HK-2 (cell line): ENCODE results near the gene HHAT.
A peak's percentile ranks its signal among the peaks of the same experiment; 100 is the strongest.

Experiments
- DNase-seq: peaks from one replicate; pipeline ENCODE4 v3.0.0-alpha.2; 2018; ENCODE audit not compliant: unreplicated experiment

The HHAT gene

GRCh38 chr1:210483821-210484220, 155.1 kb downstream of the HHAT start:
- no peak for DNase-seq

- DNase-seq: no peak
These were observed 158.3 kb downstream of the HHAT start for GRCh38 chr1:210487021-210487420.

DNA sequence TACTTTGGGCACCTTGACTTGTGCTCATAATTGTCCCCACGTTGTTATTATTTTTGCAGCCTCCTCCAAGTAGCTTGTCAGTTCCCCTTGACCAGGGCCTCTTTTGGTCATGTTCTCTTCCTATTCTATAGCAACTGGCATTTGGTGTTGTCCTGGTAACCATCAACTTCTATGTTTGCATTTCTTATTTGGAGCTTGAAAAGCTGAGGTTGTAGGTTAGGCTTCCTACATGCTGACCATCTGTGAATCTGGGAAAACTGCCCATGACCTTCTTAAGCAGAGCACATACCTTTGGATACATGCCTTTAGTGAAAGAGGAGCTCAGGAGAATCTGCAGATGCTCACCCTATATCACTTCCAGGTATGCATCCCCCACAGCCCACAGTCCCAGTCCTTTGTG, 160.8 kb downstream of the HHAT start:
- DNase-seq: no peak

DNA sequence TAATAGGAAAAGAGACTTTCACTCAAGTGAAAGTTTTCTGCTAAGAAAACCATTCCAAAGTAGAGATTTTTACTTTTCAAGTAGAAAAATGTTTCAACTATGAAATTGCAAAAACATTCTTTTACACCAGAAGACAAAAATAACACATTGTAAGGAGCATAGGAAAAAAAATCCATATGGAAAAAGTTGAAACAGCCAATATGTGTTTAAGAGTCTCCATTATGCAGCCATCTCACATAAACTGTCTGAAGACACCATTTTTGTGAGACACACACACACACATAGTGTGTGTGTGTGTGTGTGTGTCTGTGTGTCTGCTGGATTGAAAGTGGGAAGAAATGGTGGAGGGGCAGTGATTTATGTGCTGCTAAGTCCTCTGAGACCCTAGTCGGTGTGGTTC, 162.1 kb downstream of the HHAT start:
- DNase-seq: no peak

DNA sequence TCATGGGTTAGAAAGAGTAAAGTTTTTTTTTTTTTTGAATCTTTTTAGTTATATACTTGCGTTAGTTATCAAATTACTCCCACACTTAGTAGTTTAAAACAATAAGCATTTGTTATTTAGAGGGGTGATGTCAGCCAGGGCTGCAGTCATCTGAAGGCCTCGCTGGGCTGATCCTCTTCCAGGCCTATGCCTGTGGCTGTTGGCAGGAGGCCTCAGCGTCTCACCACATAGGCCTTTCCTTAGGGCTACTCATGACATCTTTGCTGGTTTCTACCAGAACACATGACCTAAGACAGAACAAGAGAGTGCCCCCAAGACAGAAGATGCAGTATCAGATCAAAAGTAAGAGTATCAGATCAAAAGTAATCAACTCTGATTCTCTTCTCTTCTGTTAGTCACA, 167.4 kb downstream of the HHAT start:
- DNase-seq: no peak

DNA sequence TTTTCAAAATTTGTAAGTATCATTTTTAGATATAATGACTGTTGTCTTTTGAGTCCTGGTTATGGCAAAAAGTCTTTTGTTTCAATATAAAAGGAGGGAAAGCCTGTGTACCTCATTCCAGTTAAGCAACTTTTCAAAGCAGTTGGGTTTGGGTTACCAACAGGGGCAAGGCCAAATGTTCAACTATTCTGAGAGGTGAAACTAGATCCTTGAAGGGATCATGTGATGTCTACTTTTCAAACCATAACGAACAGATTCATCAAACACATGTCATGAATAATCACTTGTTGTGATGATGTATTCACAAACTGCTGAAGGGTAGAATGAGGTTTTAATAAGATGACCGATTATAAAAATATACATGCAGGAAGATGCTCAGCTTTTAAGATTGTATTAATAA, 171.3 kb downstream of the HHAT start:
- DNase-seq: no peak

- no peak for DNase-seq
These were observed 172.1 kb downstream of the HHAT start for GRCh38 chr1:210500831-210501230.

- no peak for DNase-seq
These were observed 175.6 kb downstream of the HHAT start for GRCh38 chr1:210504286-210504685.

- DNase-seq: no peak
These were observed 177.1 kb downstream of the HHAT start for GRCh38 chr1:210505601-210506496.

DNA sequence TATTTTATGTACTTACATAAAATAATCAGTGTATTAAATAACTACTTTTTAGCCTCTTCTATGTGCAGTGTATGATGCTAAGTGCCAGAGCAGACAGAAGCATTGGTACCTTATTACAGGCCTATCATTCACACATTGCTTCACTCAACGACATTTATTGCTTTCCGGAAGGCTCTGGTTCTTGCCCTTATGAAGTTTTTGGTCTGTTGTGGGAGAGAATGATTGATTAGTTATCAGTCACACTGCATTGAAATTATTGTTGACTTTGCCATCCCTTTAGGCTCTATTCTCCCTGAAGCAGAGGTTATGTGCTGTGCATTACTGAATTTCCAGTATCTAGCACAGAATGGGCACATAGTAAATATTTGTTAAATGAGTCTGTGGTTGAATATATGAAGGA, 178.0 kb downstream of the HHAT start:
- no peak for DNase-seq

GRCh38 chr1:210516092-210516656, 187.5 kb downstream of the HHAT start:
- DNase-seq: no peak

DNA sequence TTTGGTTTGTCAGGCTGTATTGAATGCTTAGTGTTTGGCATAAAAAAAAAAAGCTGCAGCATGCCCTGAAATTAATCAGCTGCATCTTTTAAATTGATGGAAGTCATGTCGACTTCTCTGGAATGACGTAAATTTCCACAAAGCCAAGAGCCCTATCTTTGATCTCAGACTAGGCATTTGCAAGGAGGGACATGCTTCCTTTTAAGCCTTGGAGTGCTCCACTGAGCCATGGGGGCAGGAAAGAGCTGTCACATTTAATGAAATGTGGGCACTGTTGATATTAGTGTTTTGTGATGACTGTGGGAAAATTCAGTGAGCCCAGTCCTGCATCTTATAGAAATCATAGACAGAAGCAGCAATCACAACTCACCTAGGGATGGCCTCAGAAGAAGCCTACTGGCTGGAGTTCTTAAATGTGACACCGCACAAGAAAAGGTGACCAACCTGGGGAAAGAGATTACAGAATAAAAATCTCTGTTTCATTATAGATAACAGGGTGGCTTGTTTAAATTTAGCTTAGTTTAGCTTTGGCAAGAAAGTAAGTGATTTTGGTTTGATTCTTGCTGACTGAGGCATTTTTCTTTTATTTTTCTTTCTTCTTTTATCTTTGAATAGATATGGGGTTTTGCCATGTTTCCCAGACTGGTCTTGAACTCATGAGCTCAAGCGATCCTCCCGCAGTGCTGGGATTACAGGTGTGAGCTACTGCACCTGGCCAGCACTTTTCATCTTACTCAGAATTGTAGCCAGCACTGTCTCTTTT, 188.2 kb downstream of the HHAT start:
- no peak for DNase-seq

DNA sequence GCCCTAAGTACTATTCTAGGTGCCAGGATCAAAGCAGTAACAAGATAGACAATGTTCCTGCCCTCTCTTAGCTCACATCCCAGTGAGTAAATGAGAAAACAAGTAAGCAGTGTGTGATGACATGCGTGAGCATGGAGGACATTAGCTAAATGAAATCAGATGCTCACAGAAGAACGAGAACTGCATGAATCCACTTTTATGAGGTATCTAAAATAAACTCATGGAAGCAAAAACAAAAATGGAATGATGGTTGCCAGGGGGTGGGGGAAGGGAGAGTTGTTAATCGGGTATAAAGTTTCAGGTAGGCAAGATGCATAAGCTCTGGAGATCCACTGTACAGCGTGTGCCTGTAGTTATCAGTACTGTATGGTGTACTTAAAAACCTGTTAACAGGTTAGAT, 195.1 kb downstream of the HHAT start:
- no peak for DNase-seq

- DNase-seq: no peak
These were observed 197.2 kb downstream of the HHAT start for GRCh38 chr1:210525716-210526454.

- peak; percentile 18 for DNase-seq
These were observed 198.4 kb downstream of the HHAT start for GRCh38 chr1:210527091-210527490.

- DNase-seq: no peak
These were observed 202.9 kb downstream of the HHAT start for GRCh38 chr1:210531475-210532222.

- DNase-seq: no peak
These were observed 203.5 kb downstream of the HHAT start for GRCh38 chr1:210532223-210532598.

- DNase-seq: no peak
These were observed 207.1 kb downstream of the HHAT start for GRCh38 chr1:210535761-210536160.

DNA sequence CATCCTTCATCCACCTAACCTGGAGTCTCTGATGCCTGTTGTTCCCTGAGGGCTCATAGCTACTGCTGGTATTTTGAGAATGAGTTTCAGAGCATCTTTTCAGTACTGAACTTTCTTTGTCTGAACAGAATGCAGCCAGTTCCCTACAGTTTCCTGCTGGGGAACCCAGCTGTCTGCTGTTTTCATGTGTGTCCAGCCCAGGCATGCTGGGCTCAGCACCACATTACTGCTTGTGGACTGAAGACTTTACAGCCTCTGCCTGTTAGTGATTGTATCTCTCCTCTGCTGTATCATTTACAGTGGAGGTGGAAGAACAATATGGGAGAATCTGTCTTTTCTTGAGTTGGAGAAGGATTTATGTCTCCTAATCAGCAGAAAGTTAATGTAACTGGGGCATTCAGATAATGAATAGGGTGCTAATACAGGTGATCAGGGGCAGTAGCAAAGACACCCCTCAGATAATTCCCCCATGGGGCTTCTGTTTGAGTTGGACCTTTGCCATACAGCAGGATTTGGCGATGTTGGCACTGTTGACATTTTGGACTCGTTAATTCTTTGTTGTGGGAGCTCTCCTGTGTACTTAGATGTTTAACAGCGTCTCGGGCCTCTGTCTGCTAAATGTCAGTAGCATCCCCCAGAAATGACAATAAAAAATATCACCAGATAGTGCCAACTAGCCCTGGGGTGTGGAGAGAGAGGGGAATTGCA, 207.7 kb downstream of the HHAT start:
- no peak for DNase-seq

DNA sequence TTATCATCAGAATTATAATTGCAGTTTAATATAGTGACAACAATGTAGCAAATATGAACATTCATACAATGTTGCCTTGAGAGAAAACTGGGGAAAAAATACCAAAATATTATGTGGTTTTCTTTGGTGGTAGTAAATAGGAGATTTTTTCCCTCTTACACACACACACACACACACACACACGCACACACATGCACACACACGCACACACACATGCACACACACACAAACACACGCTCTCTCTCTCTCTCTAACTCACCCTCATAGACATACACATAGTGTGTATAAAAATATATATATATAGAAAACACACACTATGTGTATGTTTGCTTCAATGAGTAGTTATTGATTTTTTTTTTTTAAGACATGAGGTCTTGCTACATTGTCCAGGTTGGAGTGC, 211.6 kb downstream of the HHAT start:
- no peak for DNase-seq
